ENCODE measurements around the gene HSD17B4.
"Not testable (repeated sequence)": the region's sequence is repeated elsewhere in the genome, so short reads cannot be mapped to it uniquely, and the experiment has no call there.

Gene HSD17B4, protein sequence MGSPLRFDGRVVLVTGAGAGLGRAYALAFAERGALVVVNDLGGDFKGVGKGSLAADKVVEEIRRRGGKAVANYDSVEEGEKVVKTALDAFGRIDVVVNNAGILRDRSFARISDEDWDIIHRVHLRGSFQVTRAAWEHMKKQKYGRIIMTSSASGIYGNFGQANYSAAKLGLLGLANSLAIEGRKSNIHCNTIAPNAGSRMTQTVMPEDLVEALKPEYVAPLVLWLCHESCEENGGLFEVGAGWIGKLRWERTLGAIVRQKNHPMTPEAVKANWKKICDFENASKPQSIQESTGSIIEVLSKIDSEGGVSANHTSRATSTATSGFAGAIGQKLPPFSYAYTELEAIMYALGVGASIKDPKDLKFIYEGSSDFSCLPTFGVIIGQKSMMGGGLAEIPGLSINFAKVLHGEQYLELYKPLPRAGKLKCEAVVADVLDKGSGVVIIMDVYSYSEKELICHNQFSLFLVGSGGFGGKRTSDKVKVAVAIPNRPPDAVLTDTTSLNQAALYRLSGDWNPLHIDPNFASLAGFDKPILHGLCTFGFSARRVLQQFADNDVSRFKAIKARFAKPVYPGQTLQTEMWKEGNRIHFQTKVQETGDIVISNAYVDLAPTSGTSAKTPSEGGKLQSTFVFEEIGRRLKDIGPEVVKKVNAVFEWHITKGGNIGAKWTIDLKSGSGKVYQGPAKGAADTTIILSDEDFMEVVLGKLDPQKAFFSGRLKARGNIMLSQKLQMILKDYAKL

GRCh38 chr5:119452373-119453039 lies at the start of gene HSD17B4:
HSD17B4 (plus strand) TSS chr5:119452497; CDS start chr5:119452576, 79 bp downstream.
- DNase-seq (ENCODE audit: low spot score), result peak; percentile 62
- FAIRE-seq, result peak; percentile 21

DNA sequence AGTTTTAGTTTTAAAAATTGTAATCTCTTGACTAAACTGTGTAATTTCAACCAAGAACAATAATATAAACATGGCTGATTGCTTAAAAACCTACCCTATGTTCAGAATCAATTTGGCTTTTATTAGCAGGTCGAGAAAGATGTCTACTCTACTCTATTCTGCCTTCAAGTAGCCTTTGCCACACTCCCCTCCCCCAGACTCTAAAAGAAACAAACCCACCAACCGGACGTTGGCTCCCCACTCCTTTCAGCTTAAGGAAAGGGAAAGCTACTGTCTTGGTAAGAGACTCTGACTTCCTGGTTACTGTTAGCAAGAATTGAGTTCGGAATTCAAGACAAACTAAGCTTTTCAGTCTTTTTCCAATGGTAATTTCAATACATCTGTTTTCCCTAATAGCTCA lies 49.7 kb upstream of the HSD17B4 start:
- FAIRE-seq (no peak), DNase-seq (ENCODE audit: low spot score) (no peak)

DNA sequence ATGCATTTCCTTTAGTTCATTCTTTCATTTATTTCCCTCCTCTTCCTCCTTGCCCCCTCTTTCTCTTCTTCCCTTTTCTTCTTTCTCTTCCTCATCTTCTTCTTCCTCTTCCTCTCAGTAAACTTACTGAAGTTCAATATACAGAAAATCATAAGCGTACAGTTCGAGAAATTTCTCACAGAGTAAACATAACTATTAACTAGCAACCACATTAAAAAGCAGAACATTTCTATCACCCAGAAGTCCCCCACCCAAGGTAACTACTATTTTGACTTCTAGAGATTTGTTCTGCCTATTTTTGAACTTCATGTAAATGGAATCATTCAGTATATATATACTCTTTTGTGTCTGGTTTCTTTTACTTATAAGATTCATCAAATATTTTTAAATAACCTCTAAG lies 48.3 kb upstream of the HSD17B4 start:
- DNase-seq (ENCODE audit: low spot score) (no peak), FAIRE-seq (no peak)

DNA sequence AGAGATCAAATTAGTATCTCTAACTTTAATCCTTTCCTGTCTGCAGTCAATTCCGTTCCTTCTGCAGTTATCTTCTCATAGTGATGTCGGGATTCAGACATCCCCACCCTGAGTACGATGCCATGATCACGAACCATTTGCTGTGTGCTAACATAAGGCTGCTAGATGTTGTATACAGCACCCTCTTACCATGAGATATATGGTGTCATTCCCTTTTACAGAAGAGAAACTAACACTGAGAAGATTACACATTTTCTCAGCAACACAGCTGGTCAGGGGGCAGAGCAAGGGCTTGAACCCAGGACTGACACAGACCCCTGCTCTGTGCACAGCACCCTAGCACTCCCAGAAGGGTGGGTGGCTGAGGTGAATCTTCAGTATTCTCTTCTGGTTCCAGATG lies 46.9 kb upstream of the HSD17B4 start:
- no peak for DNase-seq (ENCODE audit: low spot score)
- FAIRE-seq, result no peak

DNA sequence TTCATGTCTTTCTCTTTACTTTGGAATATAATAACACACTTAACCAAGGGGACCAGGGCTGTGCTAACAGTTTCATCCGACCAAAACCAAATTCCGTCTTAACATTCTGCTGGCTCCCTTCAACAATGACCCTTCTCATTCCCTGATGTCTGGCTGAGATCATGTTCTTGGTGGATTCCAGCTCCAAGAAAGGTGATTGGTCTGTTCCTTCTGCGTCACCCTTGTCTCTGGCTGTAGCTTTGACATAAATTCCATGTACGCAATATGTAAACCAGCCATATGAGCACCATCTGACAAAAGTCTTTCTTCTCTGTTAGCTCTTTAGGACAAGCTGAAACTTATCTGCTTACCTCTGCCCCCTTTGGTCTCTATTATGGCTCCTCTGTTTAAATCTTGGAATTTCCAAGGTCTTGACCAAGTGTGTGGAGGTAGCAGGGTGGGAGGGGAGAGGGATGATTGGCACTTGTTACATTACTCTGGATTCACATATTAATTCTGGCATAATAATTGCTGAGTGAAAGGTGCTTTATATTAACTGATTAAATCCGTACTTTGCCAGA lies 45.7 kb upstream of the HSD17B4 start:
- no peak for FAIRE-seq
- DNase-seq (ENCODE audit: low spot score), result no peak

DNA sequence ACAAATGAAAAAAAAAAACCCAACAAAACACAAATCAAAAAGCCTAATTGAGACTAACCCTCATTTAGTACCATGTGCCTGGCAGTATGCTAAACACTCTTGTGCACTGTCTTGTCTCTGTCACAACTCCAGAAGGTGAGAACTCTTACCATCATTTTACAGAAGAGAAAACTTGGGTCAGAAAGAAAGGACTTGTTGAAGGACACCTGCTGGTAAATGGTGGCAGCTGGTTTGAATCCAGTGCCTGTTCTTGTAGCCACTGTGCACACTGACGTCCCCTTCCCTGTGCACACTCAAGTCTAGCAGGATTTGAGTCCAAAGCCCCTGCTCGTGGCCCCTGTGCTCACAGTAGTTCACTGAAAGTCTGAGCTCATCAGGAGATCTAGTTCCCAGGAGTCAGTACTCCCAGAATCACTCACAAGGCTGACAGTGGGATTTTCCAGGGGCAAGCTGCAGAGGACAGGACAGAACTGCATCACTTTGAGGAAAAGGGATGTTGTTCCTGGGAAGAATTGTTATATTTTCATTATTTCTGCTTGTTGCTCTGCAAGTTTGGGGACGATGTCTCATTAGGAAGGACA lies 43.0 kb upstream of the HSD17B4 start:
- DNase-seq (ENCODE audit: low spot score), result no peak

GRCh38 chr5:119410448-119411159 lies 41.7 kb upstream of the HSD17B4 start:
- DNase-seq (ENCODE audit: low spot score) (no peak), FAIRE-seq (no peak)

More for the DNA sequence above, 43.0 kb upstream of the HSD17B4 start:
- FAIRE-seq, result no peak

DNA sequence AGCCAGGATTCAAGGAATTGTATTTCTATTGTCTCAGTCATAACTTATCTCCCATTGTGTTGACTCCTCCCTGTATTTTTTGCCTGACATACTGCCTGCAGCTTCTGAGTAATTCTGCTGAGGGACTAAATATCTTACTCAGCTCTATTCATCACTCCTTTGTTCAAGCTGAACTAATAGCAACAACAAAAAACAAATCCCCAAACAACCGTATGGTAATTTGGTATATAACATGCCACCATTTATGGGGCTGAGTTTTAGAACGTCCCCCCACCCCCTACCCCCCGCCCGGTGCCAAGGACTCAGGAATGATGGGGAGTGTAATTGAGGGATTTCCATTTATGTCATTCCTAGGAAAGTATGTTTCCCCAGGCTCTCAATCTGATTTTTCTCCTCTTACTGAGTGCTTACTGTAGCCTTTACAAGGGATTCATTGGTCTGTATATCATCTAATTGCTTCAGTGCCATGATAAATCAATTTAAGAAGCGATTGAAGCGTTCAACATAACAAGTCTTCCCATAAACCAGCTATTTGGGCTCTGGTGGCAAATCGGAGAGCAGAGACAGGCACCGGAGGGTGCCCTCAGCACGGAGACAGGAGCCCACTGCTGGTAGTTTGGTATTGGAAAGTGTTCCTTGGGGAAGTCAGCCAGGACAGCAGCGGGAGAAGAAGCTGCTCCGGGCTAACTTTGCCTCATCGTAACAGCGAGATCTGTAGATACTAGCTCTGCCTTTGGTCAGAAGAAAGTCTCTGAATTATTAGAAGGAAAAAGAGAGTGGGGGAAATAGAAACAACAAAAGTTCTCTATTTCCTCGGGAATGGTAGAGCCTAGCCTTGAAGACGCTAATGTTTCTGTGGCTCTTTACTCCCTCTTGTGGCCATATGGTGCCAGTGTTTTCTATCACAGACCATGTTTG lies 40.7 kb upstream of the HSD17B4 start:
- FAIRE-seq (peak; percentile 74), DNase-seq (ENCODE audit: low spot score) (peak; percentile 60)

- DNase-seq (ENCODE audit: low spot score) (no peak), FAIRE-seq (no peak)
These were observed 39.7 kb upstream of the HSD17B4 start for GRCh38 chr5:119412279-119413227.

DNA sequence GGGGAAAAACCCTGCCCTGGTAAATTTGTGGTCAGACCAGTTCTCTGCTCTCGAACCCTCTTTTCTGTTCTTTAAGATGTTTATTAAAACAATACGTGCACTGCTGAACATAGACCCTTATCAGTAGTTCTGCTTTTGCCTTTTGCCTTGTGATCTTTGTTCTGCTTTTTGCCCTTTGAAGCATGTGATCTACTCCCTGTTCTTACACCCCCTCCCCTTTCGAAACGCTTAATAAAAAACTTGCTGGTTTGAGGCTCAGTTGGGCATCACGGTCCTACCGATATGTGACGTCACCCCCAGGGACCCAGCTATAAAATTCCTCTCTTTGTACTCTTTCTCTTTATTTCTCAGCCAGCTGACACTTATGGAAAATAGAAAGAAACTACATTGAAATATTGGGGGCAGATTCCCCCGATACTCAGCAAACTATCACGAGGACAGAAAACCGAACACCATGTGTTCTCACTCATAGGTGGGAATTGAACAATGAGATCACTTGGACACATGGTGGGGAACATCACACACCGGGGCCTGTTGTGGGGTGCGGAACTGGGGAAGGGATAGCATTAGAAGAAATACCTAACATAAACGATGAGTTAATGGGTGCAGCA lies 38.1 kb upstream of the HSD17B4 start:
- not testable (repeated sequence) for FAIRE-seq; DNase-seq (ENCODE audit: low spot score)

GRCh38 chr5:119417891-119418605 lies 34.2 kb upstream of the HSD17B4 start:
- DNase-seq (ENCODE audit: low spot score) (no peak), FAIRE-seq (no peak)

DNA sequence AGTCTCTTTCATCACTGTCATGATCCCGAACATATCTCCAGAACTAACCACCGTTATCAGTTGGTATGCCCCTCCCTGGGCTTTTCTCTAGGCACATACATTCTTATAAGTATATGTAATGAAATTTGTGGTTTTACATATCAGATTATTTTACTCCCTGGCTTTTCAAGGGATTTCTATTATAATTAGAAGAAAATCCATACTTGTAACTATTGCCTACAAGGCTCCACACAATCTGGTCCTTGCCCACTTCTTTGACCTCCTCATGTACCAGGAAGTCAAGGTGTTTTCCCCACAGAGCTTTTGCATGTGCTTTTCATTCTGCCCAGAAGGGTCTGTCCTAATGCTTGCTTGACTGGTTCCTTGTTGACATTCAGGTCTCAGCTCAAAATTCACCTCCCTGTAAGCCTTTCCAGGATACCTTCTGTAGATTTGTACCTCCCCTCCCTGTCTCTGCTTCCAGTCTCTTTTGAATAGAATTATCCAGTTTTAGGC lies 33.6 kb upstream of the HSD17B4 start:
- no peak for DNase-seq (ENCODE audit: low spot score)
- no peak for FAIRE-seq

DNA sequence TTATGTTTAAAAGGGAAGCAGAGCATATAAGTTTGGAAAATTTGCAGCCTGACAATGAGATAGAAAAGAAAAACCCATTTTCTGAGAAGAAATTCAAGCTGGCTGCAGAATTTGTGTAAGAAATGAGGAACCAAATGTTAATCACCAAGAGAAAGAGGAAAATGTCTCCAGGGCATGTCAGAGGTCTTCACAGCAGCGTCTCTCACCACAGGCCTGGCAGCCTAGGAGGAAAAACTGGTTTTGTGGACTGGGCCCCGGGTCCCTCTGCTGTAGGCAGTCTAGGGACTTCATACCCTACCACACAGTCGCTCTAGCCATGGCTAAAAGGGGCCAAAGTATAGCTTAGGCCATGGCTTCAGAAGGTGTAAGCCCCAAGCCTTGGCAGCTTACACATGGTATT lies 32.1 kb upstream of the HSD17B4 start:
- no peak for FAIRE-seq

DNA sequence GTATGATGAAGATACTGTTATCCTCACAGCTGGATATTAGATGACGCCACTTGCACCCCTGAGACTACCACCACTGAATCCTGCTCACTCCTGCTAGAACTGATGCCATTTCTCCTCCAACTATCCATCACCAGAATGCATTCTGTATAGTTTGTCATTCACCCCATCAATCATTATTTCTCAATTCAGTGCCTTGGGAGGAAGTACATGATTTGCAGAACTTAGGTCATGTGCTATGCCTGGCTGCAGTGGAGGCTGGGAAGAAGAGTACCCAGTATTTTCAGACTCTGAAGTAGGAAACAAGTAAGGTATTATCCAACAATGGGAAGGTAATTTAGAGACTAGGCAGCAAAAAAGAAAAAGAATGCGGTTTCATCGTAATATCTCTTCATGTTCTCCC lies 26.2 kb upstream of the HSD17B4 start:
- no peak for DNase-seq (ENCODE audit: low spot score)
- no peak for FAIRE-seq

More for the DNA sequence above, 32.1 kb upstream of the HSD17B4 start:
- no peak for DNase-seq (ENCODE audit: low spot score)

GRCh38 chr5:119427060-119427459 lies 25.2 kb upstream of the HSD17B4 start:
- FAIRE-seq (no peak), DNase-seq (ENCODE audit: low spot score) (no peak)

GRCh38 chr5:119427596-119427995 lies 24.7 kb upstream of the HSD17B4 start:
- DNase-seq (ENCODE audit: low spot score); FAIRE-seq: not testable (repeated sequence)

DNA sequence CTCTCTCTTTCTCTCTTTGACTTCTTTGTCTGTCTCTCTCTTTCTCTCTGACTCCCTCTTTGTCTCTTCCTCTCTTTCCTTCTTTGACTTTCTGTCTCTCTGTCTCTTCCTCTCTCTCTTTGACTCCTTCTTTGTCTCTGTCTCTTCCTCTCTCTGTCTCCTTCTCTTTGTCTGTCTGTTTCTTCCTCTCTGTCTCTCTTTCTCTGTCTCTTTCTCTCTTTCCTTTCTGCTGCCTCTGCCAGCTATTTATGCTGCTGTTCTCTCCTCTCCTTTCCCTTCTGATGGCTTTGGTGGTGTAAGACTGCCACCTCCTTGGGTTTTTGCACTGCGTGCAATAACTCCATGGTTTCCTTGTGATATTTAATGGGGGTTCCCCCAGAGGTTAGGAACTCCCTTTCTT lies 24.1 kb upstream of the HSD17B4 start:
- not testable (repeated sequence) for DNase-seq (ENCODE audit: low spot score); FAIRE-seq
